OCI-LY7 (cell line): ENCODE measurements around the gene TBC1D17.

ENCODE experiments used
- EZH2phosphoT487 ChIP-seq: fragments of 200-600 bp; sonication (generic); IDR thresholded peaks from 2 replicates; pipeline ENCODE4 v1.6.1; 2018; ENCODE audit warnings: low read depth, borderline replicate concordance, mild to moderate bottlenecking, mixed run types, antibody characterized with exemption, low read length, moderate library complexity, mixed read lengths
- TF ChIP-seq, protein P1 (sequence below): fragments of 200-600 bp; sonication (generic); conservative IDR thresholded peaks from 2 replicates; pipeline ENCODE4 v1.5.1; 2014; ENCODE audit warnings: mild to moderate bottlenecking, antibody characterized with exemption, low read length, moderate library complexity, mixed read lengths

DNA sequence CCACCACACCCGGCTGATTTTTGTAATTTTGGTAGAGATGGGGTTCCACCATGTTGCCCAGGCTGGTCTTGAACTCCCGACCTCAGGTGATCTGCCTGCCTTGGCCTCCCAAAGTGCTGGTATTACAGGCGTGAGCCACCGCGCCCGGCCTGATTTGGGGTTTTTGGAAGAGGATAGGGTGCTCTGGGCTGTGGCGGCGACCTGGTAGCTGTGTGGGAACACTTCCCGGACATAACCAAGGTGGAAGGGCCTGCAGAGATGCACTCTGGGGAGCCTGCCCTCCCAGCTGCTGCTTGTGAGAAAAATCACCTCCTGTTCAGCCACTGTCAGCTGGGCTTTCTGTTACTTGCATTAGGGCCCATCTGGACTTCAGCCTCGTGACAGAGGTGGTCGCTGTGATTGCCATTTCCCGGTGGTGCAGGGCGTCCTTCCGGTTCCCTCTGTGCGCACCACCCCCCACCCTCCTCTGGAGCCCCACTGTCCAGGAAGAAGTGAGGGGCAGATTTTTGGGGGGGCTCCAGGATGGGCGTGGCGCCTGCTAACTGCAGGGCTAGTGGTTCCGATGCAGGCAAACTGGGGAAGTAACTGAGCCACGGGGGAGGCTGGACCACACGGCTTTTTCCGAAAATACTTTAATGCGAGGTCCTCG, 11.7 kb downstream of the TBC1D17 start:
- TF ChIP-seq EZH2phosphoT487, result no peak
- TF ChIP-seq, protein P1, sequence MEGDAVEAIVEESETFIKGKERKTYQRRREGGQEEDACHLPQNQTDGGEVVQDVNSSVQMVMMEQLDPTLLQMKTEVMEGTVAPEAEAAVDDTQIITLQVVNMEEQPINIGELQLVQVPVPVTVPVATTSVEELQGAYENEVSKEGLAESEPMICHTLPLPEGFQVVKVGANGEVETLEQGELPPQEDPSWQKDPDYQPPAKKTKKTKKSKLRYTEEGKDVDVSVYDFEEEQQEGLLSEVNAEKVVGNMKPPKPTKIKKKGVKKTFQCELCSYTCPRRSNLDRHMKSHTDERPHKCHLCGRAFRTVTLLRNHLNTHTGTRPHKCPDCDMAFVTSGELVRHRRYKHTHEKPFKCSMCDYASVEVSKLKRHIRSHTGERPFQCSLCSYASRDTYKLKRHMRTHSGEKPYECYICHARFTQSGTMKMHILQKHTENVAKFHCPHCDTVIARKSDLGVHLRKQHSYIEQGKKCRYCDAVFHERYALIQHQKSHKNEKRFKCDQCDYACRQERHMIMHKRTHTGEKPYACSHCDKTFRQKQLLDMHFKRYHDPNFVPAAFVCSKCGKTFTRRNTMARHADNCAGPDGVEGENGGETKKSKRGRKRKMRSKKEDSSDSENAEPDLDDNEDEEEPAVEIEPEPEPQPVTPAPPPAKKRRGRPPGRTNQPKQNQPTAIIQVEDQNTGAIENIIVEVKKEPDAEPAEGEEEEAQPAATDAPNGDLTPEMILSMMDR, result no peak
